G401 (cell line): ENCODE data around the gene TRIAP1. TPM values are rescaled to one million over a fixed set of nuclear protein-coding genes. Genes with fewer than 3 reads are reported as not detected.
A peak's percentile ranks its signal among the peaks of the same experiment; 100 is the strongest.
"Not testable (repeated sequence)": the region's sequence is repeated elsewhere in the genome, so short reads cannot be mapped to it uniquely, and the experiment has no call there.

Experiments
- DNase-seq: peaks from one replicate; pipeline ENCODE4 v3.0.0-alpha.2; 2015; ENCODE audit warnings: low spot score
- in situ Hi-C: cut with HindIII; loops from 2 replicates; pipeline ENCODE4 v1.10.0; 2016; ENCODE audit warnings: low sequenced_read_pairs, mixed read lengths
- total RNA-seq: library from RNA; depleted of rRNA; stranded (reverse); fragments of >200 nt; shearing (Covaris generic); gene quantifications from 2 replicates; pipeline ENCODE4 v1.2.3, GENCODE V29; 2014; rRNA removed

The TRIAP1 gene
- 90.3 and 118 TPM in 2 replicates for total RNA-seq

DNA sequence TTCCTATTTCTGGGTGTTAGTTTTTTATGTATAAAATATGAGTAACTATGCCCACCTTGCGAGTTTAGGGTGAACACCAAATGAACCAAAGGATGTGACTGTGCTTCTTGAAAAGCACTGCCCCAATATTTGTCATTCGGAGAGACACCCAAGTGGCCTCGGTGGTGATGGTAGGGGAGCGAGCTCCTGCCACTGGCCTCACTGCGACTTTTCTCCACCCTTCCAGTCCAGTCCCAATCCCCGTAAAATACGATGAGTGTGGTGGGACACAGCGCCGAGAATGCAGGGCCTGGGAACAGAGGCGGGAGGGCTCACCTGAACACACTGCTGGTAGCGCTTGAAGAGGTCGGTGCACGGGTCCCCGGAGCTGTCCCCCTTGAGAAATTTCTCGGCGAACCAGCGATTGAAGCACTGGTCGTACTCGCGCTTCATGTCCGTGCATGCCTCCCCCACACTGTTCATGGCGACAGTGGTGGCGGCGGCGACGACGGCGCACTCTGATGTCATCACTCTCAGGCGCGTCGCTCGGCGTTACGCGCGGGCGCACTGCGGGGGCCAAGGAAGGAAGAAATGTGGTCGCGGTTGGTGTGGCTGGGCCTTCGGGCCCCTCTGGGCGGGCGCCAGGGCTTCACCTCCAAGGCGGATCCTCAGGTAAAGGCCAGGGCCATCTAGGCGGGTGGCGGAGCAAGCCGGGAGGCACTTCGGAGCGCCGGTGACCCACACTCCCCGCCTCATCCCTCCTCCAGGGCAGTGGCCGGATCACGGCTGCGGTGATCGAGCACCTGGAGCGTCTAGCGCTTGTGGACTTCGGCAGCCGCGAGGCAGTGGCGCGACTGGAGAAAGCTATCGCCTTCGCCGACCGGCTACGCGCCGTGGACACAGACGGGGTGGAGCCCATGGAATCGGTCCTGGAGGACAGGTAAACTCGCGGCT is at the start of gene TRIAP1, which contains the start of gene GATC:
Gene TRIAP1, minus strand, starts transcription at position 474 of the 933 bp plus-strand sequence. Its CDS starts 12 bp downstream, at position 462.
Gene GATC, plus strand, starts transcription at position 534 of the 933 bp plus-strand sequence. Its CDS starts 37 bp downstream, at position 571.
- in situ Hi-C loops, result loop anchor here (10.0 kb wide), 1 partner anchor 221 kb away; no protein-coding TSS in a partner anchor
- DNase-seq, result peak; percentile 83

DNA sequence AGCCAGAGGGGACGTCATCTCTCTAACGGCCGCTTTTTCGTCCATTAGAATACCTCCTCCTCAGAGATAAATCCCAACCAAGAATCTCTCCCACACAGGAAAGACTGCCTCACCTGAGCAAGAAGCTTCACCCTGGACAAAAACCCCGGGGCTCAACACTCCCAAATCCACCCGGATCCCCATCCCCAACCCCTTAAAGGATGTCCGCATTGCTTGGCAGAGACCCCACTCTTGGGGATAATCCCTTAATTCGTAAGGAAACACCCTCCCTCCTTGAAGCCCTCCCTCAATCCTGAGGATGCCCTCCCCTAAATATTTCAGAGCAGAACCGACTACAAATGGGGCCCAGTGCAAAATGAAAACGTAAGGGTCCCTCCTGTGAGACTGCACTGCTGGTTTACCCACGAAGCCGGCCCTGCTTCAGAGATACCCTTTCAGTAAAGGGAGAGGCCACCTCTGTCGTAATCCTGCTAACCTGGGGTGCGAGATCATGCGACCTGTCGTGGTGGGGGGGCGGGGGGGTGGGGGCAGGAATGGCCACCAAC is 49.1 kb upstream of the TRIAP1 start:
- in situ Hi-C loops, result no loop called here
- DNase-seq, result no peak

DNA sequence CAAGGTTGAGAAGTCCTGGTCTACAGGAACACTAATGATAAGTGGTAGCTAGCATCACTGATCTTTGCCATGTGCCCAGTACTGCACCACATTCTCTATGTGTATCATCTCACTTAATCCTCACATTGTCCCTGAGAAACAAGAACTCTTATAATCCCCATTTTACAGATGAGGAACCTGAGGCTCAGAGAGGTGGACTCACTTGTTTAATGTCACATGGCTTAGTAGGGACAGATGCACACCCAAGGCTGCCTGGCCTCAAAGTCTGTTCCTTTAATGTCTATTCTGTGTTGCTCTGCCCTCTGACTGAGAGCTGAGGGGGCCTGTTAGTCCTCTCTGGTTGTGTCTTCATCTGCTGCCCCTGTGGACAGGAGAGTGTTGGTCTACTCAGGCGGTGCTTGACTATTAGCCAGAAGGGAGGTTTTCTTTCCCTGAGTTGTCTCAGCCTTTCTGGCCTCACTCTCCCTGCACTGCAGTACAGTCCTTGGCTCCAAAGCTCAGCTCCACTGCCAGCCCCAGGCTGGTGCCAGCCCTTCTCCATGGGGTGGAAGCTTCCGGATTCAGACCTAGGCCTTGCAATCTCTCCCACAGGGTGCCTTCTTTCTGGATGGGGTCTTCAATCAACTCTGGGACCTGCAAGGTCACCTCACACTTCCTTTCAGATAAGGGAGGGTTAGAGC is 44.8 kb upstream of the TRIAP1 start:
- no peak for DNase-seq
- in situ Hi-C loops, result no loop called here

DNA sequence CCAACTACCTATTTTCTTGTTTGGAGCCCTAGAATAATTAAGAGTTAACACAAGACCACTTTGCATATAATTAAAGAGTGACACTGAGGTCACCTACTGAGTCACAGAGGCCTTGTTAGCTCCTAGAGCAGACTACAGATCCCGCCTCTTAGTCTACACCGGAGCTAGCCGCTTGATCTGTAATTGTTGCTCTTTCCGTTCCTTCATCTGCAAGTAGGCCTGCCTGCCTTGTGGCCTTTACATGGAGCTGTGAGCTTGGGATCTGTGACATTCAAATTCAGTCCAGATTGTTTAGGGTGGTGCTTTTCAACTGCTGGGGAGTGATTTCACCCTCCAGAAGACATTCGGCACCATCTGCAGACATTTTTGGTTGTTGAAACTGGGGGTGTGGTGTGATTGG is 44.1 kb upstream of the TRIAP1 start:
- DNase-seq, result no peak
- in situ Hi-C loops, result no loop called here

DNA sequence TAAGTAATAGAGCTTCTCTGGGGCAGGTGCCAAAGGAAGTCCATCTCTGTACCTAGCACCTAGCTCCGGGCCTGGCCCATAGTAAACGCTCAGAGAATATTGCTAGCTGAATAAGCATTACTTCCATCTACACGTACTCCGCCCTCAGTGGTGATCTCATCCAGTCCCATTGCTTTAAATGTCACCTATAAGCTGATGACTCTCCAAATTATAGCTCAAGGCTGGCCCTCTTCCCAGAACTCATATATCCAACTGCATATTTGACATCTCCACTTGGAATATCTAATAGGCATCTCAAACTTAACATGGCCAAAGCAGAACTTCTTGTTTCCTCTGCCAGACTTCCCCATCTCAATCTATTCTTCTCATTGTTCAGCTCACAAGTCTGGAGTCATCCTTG is 42.8 kb upstream of the TRIAP1 start:
- DNase-seq, result no peak
- in situ Hi-C loops, result no loop called here

DNA sequence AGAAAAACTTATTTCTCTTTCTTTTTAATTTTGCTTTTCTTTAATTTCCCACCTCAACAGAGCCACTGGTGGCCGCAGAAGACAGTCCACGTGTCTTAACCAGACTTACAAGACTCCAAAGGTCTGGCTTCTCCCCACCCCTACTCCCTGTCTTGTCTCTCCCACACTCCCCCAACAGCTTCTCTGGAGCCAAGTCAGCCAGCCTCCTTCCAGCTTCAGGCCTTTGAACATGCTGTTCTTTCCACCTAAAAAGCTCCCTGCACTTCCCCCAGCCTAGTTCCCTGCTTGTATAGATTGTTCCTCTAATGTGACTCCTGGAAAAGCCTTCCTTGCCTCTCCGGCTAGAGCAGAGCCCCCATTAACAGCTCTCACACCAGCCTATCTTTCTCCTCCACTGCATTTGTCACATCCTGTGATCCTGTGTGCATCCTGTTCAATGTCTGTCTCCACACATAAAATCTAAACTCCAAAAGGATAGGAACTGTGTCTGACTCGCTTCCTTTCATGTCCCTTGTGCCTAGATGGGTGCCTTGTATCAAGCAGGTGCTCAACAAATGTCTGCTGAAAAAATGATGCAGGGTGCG is 42.0 kb upstream of the TRIAP1 start:
- in situ Hi-C loops, result no loop called here
- no peak for DNase-seq

DNA sequence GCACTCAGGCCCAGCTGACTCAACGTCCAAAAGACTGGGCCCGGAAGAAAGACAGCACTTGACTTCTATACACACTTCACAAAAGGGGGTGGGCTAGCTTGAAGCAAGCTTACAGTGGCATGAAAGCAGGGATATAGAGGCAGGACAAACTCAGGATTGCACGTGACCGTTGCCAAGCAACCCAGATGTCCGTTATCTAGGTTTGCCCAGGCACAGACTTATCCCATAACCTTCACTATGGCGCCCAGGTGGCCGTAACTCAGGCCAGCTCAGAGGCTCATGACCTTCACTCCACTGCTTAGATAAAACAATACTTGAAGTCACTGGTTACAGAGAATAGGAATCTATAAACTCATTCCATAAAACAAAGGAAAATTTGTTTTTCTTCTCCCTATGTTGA is 41.4 kb upstream of the TRIAP1 start:
- in situ Hi-C loops, DNase-seq: not testable (repeated sequence)

DNA sequence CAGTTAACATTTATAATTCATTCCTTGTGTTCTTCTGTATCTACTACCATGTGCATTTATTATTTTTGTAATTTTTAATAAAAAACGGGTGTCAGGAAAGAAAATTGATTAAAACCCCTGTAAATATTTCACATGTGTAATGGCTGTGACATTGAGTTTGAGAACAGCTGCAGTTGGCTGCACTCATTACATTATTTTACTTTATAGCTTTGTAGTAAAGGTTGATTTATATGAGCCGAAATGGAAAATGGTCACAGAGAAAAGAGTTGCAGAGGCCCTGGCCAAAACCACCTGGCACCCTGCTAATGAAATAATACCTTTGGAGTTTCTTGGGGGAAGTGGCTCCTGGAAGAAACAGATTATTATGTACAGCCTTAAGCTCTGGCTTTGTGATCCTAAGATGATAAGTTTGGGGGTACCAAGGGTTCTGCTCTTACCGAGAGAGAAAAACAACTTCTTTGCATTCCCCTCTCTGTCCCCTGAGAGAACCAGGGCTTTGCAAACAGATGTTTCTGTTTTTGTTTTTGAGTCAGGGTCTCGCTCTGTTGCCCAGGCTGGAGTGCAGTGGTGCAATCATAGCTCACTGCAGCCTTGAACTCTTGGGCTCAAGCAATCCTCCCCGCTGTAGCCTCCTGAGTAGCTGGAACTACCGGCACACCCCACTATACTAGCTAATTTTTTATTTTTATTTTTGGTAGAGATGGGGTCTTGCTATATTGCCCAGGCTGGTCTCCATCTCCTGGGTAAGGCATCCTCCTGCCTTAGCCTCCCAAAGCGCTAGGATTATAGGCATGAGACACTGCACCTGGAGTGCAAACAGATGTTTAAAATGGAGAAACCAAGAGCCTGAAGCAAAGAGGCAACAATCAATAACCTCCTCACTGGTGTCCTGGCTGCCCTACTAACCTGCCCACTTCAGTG is 40.0 kb upstream of the TRIAP1 start:
- DNase-seq, result no peak
- in situ Hi-C loops, result no loop called here

DNA sequence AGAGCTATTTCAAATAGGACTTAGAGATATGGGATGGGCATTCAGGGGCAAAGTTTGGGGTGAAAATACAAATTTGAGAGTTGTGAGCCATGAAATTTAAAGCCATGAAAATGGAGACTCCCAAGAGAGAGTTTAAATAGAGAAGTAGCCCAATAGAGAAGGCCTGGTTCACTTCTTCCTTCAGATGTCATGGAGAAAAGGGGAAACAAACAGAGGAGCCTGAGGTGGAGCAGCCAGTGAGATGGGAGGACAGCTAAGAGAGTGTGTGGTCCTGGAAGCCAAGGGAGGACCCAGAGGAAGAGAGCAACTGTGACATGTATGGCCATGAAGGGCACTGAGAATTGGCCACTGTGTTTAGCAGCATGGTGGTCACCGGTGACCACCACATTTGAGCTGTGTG is 37.4 kb upstream of the TRIAP1 start:
- in situ Hi-C loops, result no loop called here
- no peak for DNase-seq

DNA sequence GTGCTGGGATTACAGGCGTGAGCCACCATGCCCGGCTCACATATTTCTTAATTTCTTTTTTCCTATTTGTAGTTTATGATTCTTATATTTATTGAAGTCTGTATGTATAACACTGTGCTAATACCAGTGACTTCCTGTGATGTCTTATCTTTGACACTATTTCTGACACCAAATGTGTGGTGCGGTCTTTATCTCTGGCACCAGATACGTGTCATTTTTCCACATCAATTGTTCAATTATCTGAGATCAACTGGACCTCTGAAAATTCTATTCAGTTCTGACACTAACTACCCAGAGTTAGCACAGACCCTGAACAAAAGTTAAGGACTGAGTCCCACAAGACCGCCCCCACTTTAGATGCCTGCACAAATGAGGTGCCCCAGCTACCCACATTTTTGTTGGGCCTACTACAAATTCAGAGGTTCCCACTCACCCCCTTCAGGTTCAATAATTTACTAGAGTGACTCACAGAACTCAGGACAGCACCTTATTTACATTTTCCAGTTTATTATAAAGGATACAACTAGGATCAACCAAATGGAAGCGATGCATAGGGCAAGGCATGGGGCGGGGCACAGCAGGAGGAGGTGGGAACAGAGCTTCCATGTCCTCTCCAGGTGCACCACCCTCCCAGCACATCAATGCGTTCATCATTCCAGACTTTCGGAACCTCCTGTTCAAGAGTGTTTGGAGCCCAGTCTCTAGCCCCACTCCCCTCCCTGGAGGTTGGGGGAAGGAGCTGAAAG is 35.0 kb upstream of the TRIAP1 start:
- in situ Hi-C loops, result no loop called here
- DNase-seq, result no peak

DNA sequence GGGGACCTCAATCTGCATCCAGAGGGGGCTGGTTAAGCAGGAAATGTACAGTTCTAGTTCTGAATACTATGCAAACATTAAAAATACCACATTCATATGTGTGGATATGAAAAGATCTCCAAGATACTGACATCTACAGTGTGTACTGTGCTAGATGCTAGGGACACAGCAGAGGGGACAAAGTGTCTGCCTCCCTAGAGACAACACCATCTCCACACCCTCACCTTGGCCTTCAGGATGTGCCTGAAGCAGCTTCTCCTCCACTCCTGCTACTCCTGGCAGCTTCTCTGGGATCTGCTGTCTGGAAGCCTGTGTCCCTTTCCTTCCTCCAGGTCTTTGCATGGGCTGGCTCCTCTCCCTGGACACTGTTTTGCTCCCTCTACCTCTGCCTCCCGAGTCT is 34.0 kb upstream of the TRIAP1 start:
- in situ Hi-C loops, result no loop called here
- DNase-seq, result no peak

DNA sequence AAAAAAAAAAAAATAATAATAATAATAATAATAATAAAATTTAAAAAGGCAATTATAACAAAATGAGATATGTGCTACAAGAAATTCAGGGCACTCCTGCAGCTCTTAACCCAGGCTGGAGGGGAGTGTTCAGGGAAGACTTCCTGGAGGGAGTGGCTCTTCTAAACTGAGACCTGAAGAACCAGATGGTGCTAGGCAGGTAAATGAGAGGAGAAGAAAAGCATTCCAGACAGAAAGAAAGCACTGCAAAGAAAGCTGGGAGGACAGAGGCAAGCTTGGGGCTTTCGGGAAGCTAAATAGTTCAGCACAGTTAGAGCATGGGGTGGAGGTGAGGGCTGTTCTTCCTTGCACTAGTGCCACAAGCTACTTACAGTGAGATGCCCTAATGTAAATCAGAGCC is 33.3 kb upstream of the TRIAP1 start:
- in situ Hi-C loops, result no loop called here

DNA sequence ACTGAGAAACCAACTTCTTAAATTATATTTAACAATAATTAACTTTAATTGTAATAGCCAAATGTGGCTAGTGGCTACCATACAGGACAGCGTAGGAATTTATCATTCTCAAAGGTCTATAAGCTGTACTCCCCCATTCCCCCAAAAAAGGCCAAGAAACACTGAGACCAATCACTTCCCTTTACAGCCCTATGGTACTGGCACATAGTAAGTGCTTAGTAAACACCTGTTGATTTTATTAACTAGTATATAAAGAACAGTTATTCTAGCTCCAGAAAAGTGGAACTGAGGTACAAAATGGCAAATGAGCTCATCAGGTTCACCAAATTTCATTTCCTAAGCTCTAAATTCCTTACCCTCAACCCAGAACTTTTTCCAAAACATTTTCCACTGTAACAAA is 29.5 kb upstream of the TRIAP1 start:
- in situ Hi-C loops, result no loop called here
- no peak for DNase-seq

More for the DNA sequence above, 33.3 kb upstream of the TRIAP1 start:
- no peak for DNase-seq

DNA sequence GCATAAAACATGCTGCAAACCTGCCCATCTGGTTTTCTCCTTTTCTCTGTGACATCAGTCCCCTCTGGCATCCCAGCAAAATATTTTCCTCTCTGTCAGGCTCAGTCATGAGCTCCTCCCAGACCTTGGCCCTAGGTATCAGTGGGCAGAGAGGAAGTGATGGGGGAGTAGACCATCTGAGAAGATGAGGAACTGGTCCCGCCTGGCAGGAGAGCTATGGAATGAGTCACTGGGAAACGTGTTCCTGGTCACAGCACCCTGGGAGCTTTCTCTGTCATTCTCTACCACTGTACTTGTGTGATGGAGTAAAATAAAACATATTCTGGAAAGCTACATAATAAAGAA is 28.4 kb upstream of the TRIAP1 start:
- no peak for DNase-seq
- in situ Hi-C loops, result no loop called here

DNA sequence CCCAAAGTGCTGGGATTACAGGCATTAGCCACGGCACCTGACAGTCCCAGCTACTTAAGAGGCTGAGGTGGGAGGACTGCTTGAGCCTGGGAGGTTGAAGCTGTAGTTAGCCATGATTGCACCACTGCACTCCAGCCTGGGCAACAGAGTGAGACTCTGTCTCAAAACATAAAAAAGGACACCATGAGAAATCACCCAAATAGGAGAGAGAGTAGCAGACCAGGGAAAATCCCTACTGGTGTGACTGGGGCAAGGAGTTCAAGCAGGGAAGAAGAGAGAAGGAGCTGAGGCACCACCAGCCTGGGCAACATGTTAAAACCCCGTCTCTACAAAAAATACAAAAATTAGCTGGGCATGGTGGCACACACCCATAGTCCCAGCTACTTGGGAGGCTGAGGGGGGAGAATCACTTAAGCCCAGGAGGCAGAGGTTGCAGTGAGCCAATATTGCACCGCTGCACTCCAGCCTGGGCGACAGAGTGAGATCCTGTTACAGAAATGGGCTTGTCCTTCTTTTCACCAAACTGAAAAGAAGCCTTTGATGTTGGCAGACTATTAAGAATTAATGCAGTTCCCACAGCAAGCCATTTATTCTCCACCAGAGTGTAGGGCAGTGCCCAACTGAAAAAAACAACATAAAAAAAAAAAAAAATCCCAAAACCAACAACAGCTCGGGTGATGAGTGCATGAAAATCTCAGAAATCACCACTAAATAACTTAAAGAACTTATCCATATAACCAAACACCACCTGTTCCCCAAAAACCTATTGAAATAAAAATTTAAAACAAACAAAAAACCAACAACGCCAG is 27.8 kb upstream of the TRIAP1 start:
- in situ Hi-C loops, result no loop called here
- DNase-seq, result no peak

DNA sequence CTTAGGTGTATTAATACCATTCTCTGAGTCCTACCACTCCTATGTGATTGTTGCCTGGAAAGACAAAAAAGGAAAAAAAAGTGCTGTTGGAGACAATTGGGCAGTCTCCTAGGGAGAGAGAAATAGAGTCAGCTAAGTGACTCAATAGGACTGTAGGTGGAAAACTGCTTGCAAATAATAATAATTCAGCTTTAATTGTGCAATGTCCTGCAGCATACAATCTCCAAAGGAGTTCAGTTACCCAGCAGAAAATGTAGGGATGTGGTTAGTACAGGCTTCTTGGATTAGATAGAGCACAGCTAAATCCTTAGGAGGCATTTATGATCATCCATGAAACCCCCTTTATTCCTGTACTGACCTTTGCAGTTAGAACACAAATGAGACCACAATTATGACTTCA is 26.3 kb upstream of the TRIAP1 start:
- DNase-seq, result no peak

DNA sequence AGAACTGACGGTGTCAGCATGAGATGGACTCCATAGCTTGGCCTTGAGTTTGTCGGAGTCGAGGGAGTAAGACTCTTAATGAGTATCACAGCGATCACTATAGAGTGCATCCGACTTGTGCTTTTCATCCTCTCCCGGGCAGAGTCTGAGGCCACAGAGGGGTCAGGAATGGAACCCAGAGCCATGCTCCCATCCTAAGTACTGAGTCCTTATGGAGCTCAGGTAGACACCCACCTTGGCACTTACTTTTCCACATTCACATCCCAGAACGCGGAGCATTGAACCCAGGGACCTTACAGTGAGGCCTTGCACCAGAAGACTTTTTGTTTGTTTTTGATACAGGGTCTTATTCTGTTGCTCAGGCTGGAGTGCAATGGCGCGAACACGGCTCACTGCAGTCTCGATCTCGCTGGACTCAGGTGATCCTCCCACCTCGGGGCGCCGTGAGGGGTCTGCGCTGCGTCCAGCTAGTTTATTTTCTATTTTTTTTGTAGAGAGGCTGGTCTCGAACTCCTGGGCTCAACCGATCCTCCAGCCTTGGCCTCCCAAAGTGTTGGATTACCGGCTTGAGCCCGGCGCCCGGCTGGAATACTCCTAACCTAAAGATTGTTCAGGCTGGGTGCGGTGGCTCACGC is 24.1 kb upstream of the TRIAP1 start:
- DNase-seq, result peak; percentile 43

More for the DNA sequence above, 26.3 kb upstream of the TRIAP1 start:
- in situ Hi-C loops, result no loop called here

More for the DNA sequence above, 24.1 kb upstream of the TRIAP1 start:
- in situ Hi-C loops, result no loop called here
